Measurements from ENCODE around the gene MAPK11.

The MAPK11 gene

DNA sequence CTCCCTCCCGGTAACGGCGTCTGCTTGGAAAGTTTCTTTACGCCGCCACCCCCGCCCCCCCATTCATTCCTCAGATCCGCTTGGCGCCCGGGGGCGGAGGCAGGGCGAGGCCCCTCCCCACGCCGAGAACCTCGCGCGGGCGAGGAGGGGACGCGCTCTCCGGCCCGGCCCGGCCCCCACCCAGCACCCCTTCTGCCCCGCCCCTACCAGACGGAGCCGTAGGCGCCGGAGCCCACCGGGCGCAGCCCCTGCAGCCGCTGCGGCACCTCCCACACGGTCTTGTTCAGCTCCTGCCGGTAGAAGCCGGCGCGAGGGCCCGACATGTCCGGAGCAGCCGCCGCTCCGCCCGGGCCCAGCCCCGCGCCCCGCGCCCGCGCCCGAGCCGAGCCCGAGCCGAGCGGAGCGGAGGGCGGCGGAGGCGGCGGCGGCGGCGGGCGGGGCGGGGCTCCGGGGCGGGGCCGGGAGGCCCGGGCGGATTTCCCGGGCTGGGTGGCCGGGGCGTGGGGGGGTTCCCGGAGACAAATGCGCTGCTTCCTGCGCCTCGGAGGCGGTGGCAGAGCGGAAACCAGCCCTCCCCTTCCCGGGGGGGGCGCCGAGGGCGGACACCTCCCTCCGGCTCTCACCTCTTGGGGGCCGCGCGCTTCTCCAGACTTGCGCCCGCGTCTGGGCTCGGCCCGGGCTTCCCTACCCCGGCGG lies at the start of gene MAPK11:
MAPK11 (minus strand) TSS at position 411 of the 696 bp plus-strand sequence; CDS start at position 323, 88 bp downstream.
- TF ChIP-seq, protein P1, sequence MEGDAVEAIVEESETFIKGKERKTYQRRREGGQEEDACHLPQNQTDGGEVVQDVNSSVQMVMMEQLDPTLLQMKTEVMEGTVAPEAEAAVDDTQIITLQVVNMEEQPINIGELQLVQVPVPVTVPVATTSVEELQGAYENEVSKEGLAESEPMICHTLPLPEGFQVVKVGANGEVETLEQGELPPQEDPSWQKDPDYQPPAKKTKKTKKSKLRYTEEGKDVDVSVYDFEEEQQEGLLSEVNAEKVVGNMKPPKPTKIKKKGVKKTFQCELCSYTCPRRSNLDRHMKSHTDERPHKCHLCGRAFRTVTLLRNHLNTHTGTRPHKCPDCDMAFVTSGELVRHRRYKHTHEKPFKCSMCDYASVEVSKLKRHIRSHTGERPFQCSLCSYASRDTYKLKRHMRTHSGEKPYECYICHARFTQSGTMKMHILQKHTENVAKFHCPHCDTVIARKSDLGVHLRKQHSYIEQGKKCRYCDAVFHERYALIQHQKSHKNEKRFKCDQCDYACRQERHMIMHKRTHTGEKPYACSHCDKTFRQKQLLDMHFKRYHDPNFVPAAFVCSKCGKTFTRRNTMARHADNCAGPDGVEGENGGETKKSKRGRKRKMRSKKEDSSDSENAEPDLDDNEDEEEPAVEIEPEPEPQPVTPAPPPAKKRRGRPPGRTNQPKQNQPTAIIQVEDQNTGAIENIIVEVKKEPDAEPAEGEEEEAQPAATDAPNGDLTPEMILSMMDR (IDR thresholded peaks at IDR 0.05; ENCODE audit: low read depth, low read length, missing control alignments): no peak
- DNase-seq (ENCODE audit: low read depth): no peak
- H3K4me3 ChIP-seq (ENCODE audit: low read depth, low read length): peak within 1 kb of the TSS; percentile 58

DNA sequence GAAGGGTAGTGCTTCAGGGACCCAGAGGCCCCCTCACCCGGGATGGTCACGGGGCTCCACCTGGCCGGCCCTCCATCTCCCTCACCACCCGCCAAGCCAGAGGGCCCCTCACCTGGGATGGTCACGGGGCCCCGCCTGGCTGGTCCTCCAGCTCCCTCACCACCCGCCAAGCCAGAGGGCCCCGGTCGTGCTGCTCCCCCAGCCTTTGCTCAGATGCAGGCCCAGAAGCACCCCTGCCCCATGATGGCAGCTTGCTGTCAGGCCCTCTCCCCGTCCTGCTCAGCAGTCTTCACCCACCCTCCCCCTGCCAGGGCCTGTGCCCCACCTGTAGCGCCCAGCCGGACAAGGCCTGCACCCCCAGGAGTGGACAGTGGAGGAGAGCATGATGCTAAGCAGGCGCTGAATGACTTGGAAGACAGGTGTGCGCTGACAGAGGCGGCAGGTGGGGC lies 49.3 kb upstream of the MAPK11 start:
- no peak for DNase-seq (ENCODE audit: low read depth)
- H3K4me3 ChIP-seq (ENCODE audit: low read depth, low read length): no peak overlapping the region
- TF ChIP-seq, protein P1 (IDR thresholded peaks at IDR 0.05; ENCODE audit: low read depth, low read length, missing control alignments): no peak

DNA sequence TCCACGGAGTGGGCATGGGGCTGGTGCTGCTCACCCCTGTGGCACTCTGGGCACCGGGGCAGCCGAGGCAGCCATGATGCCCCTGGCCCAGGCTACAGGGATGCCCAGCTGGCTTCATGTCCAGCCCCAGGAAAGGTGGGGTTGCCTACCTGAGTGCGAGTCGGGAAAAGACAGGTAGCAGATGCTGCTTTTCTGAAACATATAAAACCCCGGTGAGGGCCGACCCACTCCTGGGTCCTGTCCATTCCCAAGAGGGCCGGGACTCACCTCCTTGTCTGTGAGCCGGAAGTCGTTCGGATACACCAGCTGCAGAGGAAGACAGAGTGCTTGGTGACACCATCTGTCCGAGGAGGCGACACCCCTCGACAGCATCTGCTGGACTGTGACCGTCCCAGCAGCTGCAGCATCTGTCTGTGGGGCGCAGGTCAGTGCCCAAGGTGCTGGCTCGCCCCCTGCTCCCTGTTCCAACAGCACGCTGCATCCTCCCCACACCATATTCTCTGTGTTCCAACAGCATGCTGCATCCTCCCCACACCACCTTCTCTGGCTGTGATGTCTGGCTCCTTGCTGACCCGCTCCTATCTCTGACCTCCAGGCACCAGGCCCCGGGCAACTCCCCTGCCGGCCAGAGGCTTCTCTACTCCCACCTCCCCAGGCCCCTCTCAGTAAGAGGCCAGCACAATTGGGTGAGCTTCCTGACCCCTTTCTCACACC lies 48.7 kb upstream of the MAPK11 start:
- DNase-seq (ENCODE audit: low read depth): no peak
- no peak overlapping the region for H3K4me3 ChIP-seq (ENCODE audit: low read depth, low read length)
- TF ChIP-seq, protein P1 (IDR thresholded peaks at IDR 0.05; ENCODE audit: low read depth, low read length, missing control alignments): no peak

DNA sequence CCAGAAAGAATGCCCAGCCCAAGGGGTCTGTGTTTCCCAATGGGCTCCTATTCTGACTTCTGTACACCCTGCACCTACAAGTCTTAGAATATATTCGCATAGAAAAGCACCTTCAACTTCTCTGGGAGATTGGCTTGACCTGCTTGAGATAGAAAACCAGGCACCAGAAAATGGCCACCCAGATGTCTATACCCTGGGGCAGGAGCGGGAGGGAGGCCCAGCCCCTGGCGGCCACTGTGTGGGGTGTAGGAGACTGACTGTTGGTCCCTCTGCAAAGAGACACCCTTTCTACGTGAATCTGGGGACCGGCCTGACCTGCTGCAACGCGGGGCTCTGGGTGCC lies 48.1 kb upstream of the MAPK11 start:
- DNase-seq (ENCODE audit: low read depth): no peak
- TF ChIP-seq, protein P1 (IDR thresholded peaks at IDR 0.05; ENCODE audit: low read depth, low read length, missing control alignments): no peak
- no peak overlapping the region for H3K4me3 ChIP-seq (ENCODE audit: low read depth, low read length)

DNA sequence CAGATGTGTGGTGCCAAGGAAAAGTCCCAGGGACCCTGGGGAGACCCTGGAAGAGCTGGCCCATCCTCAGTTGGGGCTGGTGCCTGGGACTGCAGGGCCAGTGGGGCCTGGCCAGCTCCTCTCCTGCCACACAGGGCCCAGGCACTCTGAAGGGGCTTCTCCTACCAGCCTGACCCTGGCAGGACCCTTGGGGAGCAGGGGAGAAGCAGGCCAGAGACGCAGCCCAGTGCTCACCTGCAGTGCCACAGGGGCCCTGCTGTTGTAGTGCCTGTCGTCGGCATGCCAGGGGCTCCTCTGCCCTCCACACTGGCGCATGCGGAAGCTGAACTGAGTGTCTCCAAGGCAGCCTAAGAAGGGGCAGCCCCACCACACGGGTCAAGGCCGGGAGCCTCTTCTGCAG lies 47.5 kb upstream of the MAPK11 start:
- DNase-seq (ENCODE audit: low read depth): no peak
- H3K4me3 ChIP-seq (ENCODE audit: low read depth, low read length): no peak overlapping the region
- TF ChIP-seq, protein P1 (IDR thresholded peaks at IDR 0.05; ENCODE audit: low read depth, low read length, missing control alignments): no peak

DNA sequence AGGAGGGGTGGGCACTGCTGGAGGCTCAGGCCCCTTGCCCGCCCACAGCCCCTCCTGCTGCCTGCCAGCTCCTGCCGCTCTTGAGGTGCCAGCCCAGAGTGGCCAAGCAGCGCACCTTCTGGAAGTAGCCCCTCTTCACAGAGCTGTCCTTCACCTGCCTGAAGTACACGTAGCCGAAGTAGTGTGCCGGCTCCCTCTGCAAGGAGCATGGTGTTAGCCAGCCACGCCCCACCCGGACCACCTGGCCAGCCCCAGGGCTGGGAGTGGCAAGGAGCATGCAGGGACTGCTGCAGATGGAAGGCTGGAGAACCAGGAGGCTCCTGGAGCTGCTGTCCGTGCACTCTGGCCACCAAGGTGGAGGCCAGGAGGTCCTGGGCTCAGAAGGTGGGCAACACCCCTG lies 47.0 kb upstream of the MAPK11 start:
- TF ChIP-seq, protein P1 (IDR thresholded peaks at IDR 0.05; ENCODE audit: low read depth, low read length, missing control alignments): no peak
- H3K4me3 ChIP-seq (ENCODE audit: low read depth, low read length): no peak overlapping the region
- no peak for DNase-seq (ENCODE audit: low read depth)
